Measurements from ENCODE around the gene GNB1L.

The GNB1L gene

GRCh38 chr22:19850763-19851109, 3.9 kb downstream of the GNB1L start:
- no peaks in the 10 kb centered on the region for H3K27me3 ChIP-seq (replicated peaks; ENCODE audit: insufficient read depth, low read length)
- peak overlapping the region; percentile 86; the same call in 1 of the 2 replicates for H3K27ac ChIP-seq (ENCODE audit: low read length)
- peaks cover 78% of the 10 kb centered on the region for H3K79me2 ChIP-seq (ENCODE audit: low read length)
- H3K4me2 ChIP-seq (ENCODE audit: low read depth, low read length): no peak overlapping the region
- no peaks in the 10 kb centered on the region for H4K20me1 ChIP-seq (ENCODE audit: insufficient read depth, low read length)
- H3K9ac ChIP-seq (ENCODE audit: low read length): no peak overlapping the region
- no peak overlapping the region for H2AFZ ChIP-seq (ENCODE audit: low read length)
- H3K9me2 ChIP-seq (replicated peaks; ENCODE audit: insufficient read depth, low read length): no peaks in the 10 kb centered on the region
- H3K9me3 ChIP-seq (replicated peaks; ENCODE audit: insufficient read depth, low read length): no peaks in the 10 kb centered on the region
- H3K4me3 ChIP-seq (ENCODE audit: low read length): no peak overlapping the region
- TF ChIP-seq EZH2 (optimal IDR thresholded peaks at IDR 0.05; ENCODE audit: low read depth, low read length): no peak
- TF ChIP-seq CTCF (IDR thresholded peaks at IDR 0.05; ENCODE audit: low read length): no peak
- no peak for TF ChIP-seq EZH2phosphoT487 (IDR thresholded peaks at IDR 0.05; ENCODE audit: low read length)
- DNase-seq: no peak
- H3K36me3 ChIP-seq (replicated peaks; ENCODE audit: insufficient read depth, low read length): no peaks in the 10 kb centered on the region
- H3F3A ChIP-seq (ENCODE audit: insufficient read depth, low read length): peaks cover 18% of the 10 kb centered on the region; the same call in 1 of the 2 replicates
- peaks cover 47% of the 10 kb centered on the region for H3K4me1 ChIP-seq (ENCODE audit: low read length)

GRCh38 chr22:19849835-19850762, 4.6 kb downstream of the GNB1L start:
- Histone ChIP-seq H3K4me1 (ENCODE audit: low read length) (peaks cover 46% of the 10 kb centered on the region), H4K20me1 (ENCODE audit: insufficient read depth, low read length) (no peaks in the 10 kb centered on the region), H3K27ac (ENCODE audit: low read length) (peak overlapping the region; percentile 86; the same call in 1 of the 2 replicates), H3K9me3 (replicated peaks; ENCODE audit: insufficient read depth, low read length) (no peaks in the 10 kb centered on the region), H3K4me3 (ENCODE audit: low read length) (no peak overlapping the region), H3K9me2 (replicated peaks; ENCODE audit: insufficient read depth, low read length) (no peaks in the 10 kb centered on the region), H3F3A (ENCODE audit: insufficient read depth, low read length) (peaks cover 18% of the 10 kb centered on the region; the same call in 1 of the 2 replicates), H3K79me2 (ENCODE audit: low read length) (peaks cover 72% of the 10 kb centered on the region), H2AFZ (ENCODE audit: low read length) (no peak overlapping the region), H3K9ac (ENCODE audit: low read length) (no peak overlapping the region), H3K27me3 (replicated peaks; ENCODE audit: insufficient read depth, low read length) (no peaks in the 10 kb centered on the region), H3K4me2 (ENCODE audit: low read depth, low read length) (peak overlapping the region; percentile 33), H3K36me3 (replicated peaks; ENCODE audit: insufficient read depth, low read length) (no peaks in the 10 kb centered on the region)
- TF ChIP-seq EZH2 (optimal IDR thresholded peaks at IDR 0.05; ENCODE audit: low read depth, low read length) (no peak), CTCF (IDR thresholded peaks at IDR 0.05; ENCODE audit: low read length) (no peak), EZH2phosphoT487 (IDR thresholded peaks at IDR 0.05; ENCODE audit: low read length) (no peak)
- no peak for DNase-seq

GRCh38 chr22:19848298-19849224, 6.1 kb downstream of the GNB1L start:
- Histone ChIP-seq H3K9me2 (replicated peaks; ENCODE audit: insufficient read depth, low read length) (no peaks in the 10 kb centered on the region), H3K4me3 (ENCODE audit: low read length) (no peak overlapping the region), H3K4me1 (ENCODE audit: low read length) (peaks cover 46% of the 10 kb centered on the region), H3K9ac (ENCODE audit: low read length) (peak overlapping the region; percentile 47; the same call in 1 of the 2 replicates), H3F3A (ENCODE audit: insufficient read depth, low read length) (peaks cover 18% of the 10 kb centered on the region; the same call in 1 of the 2 replicates), H2AFZ (ENCODE audit: low read length) (no peak overlapping the region), H3K79me2 (ENCODE audit: low read length) (peaks cover 59% of the 10 kb centered on the region), H3K9me3 (replicated peaks; ENCODE audit: insufficient read depth, low read length) (no peaks in the 10 kb centered on the region), H3K27me3 (replicated peaks; ENCODE audit: insufficient read depth, low read length) (no peaks in the 10 kb centered on the region), H3K36me3 (replicated peaks; ENCODE audit: insufficient read depth, low read length) (no peaks in the 10 kb centered on the region), H4K20me1 (ENCODE audit: insufficient read depth, low read length) (no peaks in the 10 kb centered on the region), H3K4me2 (ENCODE audit: low read depth, low read length) (peak overlapping the region; percentile 69), H3K27ac (ENCODE audit: low read length) (peak overlapping the region; percentile 86)
- TF ChIP-seq EZH2phosphoT487 (IDR thresholded peaks at IDR 0.05; ENCODE audit: low read length) (no peak), CTCF (IDR thresholded peaks at IDR 0.05; ENCODE audit: low read length) (no peak), EZH2 (optimal IDR thresholded peaks at IDR 0.05; ENCODE audit: low read depth, low read length) (no peak)
- DNase-seq: peak; percentile 82
